Loucy (cell line): ENCODE results near the gene CIDEA.

Experiments
- EZH2phosphoT487 ChIP-seq: fragments of 200-600 bp; IDR thresholded peaks from 2 replicates; pipeline ENCODE4 v1.6.1; 2018; ENCODE audit warnings: antibody characterized with exemption, mild to moderate bottlenecking, moderate library complexity, borderline replicate concordance
- TF ChIP-seq, protein P1 (sequence below): fragments of 200-600 bp; sonication (generic); conservative IDR thresholded peaks from 2 replicates; pipeline ENCODE4 v1.5.1; 2014; ENCODE audit warnings: mild to moderate bottlenecking, antibody characterized with exemption, low read length

GRCh38 chr18:12312976-12313375 is 58.8 kb downstream of the CIDEA start:
- TF ChIP-seq, protein P1, sequence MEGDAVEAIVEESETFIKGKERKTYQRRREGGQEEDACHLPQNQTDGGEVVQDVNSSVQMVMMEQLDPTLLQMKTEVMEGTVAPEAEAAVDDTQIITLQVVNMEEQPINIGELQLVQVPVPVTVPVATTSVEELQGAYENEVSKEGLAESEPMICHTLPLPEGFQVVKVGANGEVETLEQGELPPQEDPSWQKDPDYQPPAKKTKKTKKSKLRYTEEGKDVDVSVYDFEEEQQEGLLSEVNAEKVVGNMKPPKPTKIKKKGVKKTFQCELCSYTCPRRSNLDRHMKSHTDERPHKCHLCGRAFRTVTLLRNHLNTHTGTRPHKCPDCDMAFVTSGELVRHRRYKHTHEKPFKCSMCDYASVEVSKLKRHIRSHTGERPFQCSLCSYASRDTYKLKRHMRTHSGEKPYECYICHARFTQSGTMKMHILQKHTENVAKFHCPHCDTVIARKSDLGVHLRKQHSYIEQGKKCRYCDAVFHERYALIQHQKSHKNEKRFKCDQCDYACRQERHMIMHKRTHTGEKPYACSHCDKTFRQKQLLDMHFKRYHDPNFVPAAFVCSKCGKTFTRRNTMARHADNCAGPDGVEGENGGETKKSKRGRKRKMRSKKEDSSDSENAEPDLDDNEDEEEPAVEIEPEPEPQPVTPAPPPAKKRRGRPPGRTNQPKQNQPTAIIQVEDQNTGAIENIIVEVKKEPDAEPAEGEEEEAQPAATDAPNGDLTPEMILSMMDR, result no peak
- no peak for TF ChIP-seq EZH2phosphoT487
